ENCODE data around the gene MORN1.

DNA sequence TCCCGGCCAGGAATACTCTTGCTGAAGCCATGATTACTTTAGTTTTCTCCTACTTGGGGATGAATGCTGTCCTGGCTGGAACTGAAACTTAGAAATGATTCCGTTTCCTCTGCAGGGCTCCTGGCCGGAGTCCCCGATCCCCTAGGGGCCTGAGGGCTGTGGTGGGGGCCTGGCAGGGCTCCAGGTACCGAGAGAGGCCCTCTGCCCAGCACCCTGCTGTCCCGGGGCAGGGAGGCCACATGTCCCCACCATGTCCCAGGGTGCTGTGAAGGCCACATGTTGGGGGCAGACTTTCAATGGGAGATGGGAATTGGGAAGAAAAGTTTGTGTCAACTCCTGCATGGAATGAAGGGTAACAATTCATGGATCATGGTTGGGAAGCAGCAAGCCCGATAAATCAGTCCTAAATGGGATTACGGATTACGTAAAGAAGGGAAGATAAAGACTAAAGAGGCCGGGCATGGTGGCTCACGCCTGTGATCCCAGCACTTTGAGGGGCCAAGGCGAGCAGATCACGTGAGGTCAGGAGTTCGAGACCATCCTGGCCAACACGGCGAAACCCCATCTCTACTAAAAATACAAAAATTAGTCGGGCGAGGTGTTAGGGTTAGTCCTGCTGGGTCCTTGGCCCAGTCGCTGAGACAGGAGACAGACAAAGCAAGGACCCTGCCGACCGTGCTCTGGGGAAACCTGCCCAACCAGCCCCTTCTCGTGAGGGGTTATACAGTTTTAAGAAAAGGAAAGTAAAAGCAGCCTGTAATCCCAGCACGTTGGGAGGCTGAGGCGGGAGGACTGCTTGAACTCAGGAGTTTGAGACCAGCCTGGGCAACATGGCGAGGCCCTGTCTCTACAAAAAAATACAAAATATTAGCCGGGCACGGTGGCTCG lies 37.6 kb downstream of the MORN1 start:
- no peak for TF ChIP-seq POLR2A (IDR thresholded peaks at IDR 0.05; ENCODE audit: low read length)
- TF ChIP-seq GATA1 (IDR thresholded peaks at IDR 0.05; ENCODE audit: low read depth, low read length): no peak

Data from erythroblast (primary cell).